H9 (cell line): ENCODE data around the gene PCDHA1. TPM values are rescaled to one million over a fixed set of nuclear protein-coding genes. Genes with fewer than 3 reads are reported as not detected.
A peak's percentile ranks its signal among the peaks of the same experiment; 100 is the strongest.
"Not testable (repeated sequence)": the region's sequence is repeated elsewhere in the genome, so short reads cannot be mapped to it uniquely, and the experiment has no call there.

Experiments used
- DNase-seq: peaks from one replicate; pipeline ENCODE4 v3.0.0-alpha.2; 2017
- H2AFZ ChIP-seq: one replicate; pipeline ENCODE4 v1.6.1; 2013; ENCODE audit warnings: mild to moderate bottlenecking, low read length, control low read depth, moderate library complexity
- H2AK5ac ChIP-seq: 2 replicates; pipeline ENCODE4 v1.6.1; 2013; ENCODE audit warnings: low read length, control low read depth, mixed read lengths; ENCODE audit not compliant: insufficient read length
- H2BK120ac ChIP-seq: one replicate; pipeline ENCODE4 v1.6.1; 2013; ENCODE audit warnings: low read depth, mild to moderate bottlenecking, low read length, control low read depth, inconsistent platforms; ENCODE audit not compliant: poor library complexity, severe bottlenecking
- H2BK12ac ChIP-seq: 2 replicates; pipeline ENCODE4 v1.6.1; 2013; ENCODE audit warnings: low read length, control low read depth, mixed read lengths, low read depth; ENCODE audit not compliant: insufficient read length
- H2BK15ac ChIP-seq: 2 replicates; pipeline ENCODE4 v1.6.1; 2013; ENCODE audit warnings: low read depth, low read length, control low read depth
- H2BK20ac ChIP-seq: one replicate; pipeline ENCODE4 v1.6.1; 2013; ENCODE audit warnings: low read depth, mild to moderate bottlenecking, low read length, control low read depth, inconsistent platforms; ENCODE audit not compliant: poor library complexity, severe bottlenecking
- H2BK5ac ChIP-seq: 2 replicates; pipeline ENCODE4 v1.6.1; 2013; ENCODE audit warnings: low read length, control low read depth, mixed read lengths; ENCODE audit not compliant: insufficient read length
- H3K14ac ChIP-seq: 2 replicates; pipeline ENCODE4 v1.6.1; 2013; ENCODE audit warnings: low read length, control low read depth; ENCODE audit not compliant: insufficient read depth
- H3K18ac ChIP-seq: 2 replicates; pipeline ENCODE4 v1.6.1; 2013; ENCODE audit warnings: low read depth, mild to moderate bottlenecking, mixed read lengths, low read length, control low read depth; ENCODE audit not compliant: insufficient read length
- H3K23ac ChIP-seq: 2 replicates; pipeline ENCODE4 v1.6.1; 2013; ENCODE audit warnings: low read length, control low read depth, mixed read lengths, low read depth; ENCODE audit not compliant: insufficient read length
- H3K23me2 ChIP-seq: 2 replicates; pipeline ENCODE4 v1.6.1; 2013; ENCODE audit warnings: low read depth, mild to moderate bottlenecking, mixed read lengths, low read length, control low read depth; ENCODE audit not compliant: insufficient read length, poor library complexity, severe bottlenecking
- H3K27ac ChIP-seq: 2 replicates; pipeline ENCODE4 v1.5.1; 2013; ENCODE audit warnings: low read length, control low read depth, mixed read lengths, low read depth; ENCODE audit not compliant: insufficient read length
- H3K27me3 ChIP-seq: 2 replicates; pipeline ENCODE4 v1.6.1; 2013; ENCODE audit warnings: low read length, control low read depth, inconsistent platforms; ENCODE audit not compliant: insufficient read depth
- H3K4ac ChIP-seq: 2 replicates; pipeline ENCODE4 v1.6.1; 2013; ENCODE audit warnings: low read depth, mild to moderate bottlenecking, control low read depth, inconsistent platforms, low read length, moderate library complexity
- H3K4me1 ChIP-seq: 2 replicates; pipeline ENCODE4 v1.6.1; 2013; ENCODE audit warnings: low read length, control low read depth, inconsistent platforms; ENCODE audit not compliant: insufficient read depth
- H3K4me2 ChIP-seq: 2 replicates; pipeline ENCODE4 v1.6.1; 2013; ENCODE audit warnings: low read length, control low read depth, mixed read lengths; ENCODE audit not compliant: insufficient read length, insufficient read depth
- H3K56ac ChIP-seq: 2 replicates; pipeline ENCODE4 v1.6.1; 2013; ENCODE audit warnings: low read depth, mild to moderate bottlenecking, mixed read lengths, low read length, control low read depth; ENCODE audit not compliant: insufficient read length
- H3K79me1 ChIP-seq: 2 replicates; pipeline ENCODE4 v1.6.1; 2013; ENCODE audit warnings: low read depth, mild to moderate bottlenecking, moderate library complexity, low read length, control low read depth, inconsistent platforms; ENCODE audit not compliant: insufficient read depth, poor library complexity, severe bottlenecking
- H3K79me2 ChIP-seq: 2 replicates; pipeline ENCODE4 v1.6.1; 2013; ENCODE audit warnings: low read length, control low read depth, inconsistent platforms; ENCODE audit not compliant: insufficient read depth
- H3K9ac ChIP-seq: 2 replicates; pipeline ENCODE4 v1.6.1; 2013; ENCODE audit warnings: low read length, control low read depth, mixed read lengths; ENCODE audit not compliant: insufficient read length; ENCODE audit errors: extremely low read depth
- H3K9me3 ChIP-seq: one replicate; pipeline ENCODE4 v1.6.1; 2013; ENCODE audit warnings: low read depth, low read length, inconsistent platforms; ENCODE audit not compliant: control insufficient read depth
- H3T11ph ChIP-seq: one replicate; pipeline ENCODE4 v1.6.1; 2013; ENCODE audit warnings: mild to moderate bottlenecking, low read length, control low read depth, inconsistent platforms
- H4K20me1 ChIP-seq: one replicate; pipeline ENCODE4 v1.6.1; 2013; ENCODE audit not compliant: control insufficient read depth, insufficient read length, insufficient read depth
- H4K5ac ChIP-seq: 2 replicates; pipeline ENCODE4 v1.6.1; 2013; ENCODE audit warnings: low read depth, mild to moderate bottlenecking, mixed read lengths, low read length, control low read depth; ENCODE audit not compliant: insufficient read length
- H4K8ac ChIP-seq: replicated peaks from 2 replicates; pipeline ENCODE4 v1.6.1; 2013; ENCODE audit warnings: low read length, control low read depth, mixed read lengths, low read depth; ENCODE audit not compliant: insufficient read length
- H4K91ac ChIP-seq: 2 replicates; pipeline ENCODE4 v1.6.1; 2013; ENCODE audit warnings: low read depth, mild to moderate bottlenecking, moderate library complexity, mixed read lengths, low read length, control low read depth; ENCODE audit not compliant: insufficient read length
- H3K27ac Mint-ChIP-seq, 3 experiments: 2 replicates in 2 of 3; 3 replicates in 1 of 3; pipeline ENCODE4 v1.8.0; 2020 to 2021; ENCODE audit warnings: mixed read lengths in 3 of 3, mild to moderate bottlenecking in 1 of 3, moderate library complexity in 1 of 3
- H3K27me3 Mint-ChIP-seq: 2 replicates; pipeline ENCODE4 v1.8.0; 2021; ENCODE audit warnings: low read depth, mild to moderate bottlenecking, moderate library complexity, mixed read lengths
- H3K36me3 Mint-ChIP-seq, 3 experiments: 2 replicates in 2 of 3; 3 replicates in 1 of 3; pipeline ENCODE4 v1.8.0; 2020 to 2021; ENCODE audit warnings: low read depth in 3 of 3, mixed read lengths in 3 of 3; ENCODE audit not compliant: insufficient read depth in 1 of 3
- H3K4me1 Mint-ChIP-seq, 2 experiments: 2 replicates each; pipeline ENCODE4 v1.8.0; 2020; ENCODE audit warnings: mixed read lengths in 2 of 2
- H3K4me3 Mint-ChIP-seq, 2 experiments: 2 replicates in 1 of 2; 3 replicates in 1 of 2; pipeline ENCODE4 v1.8.0; 2020 to 2021; ENCODE audit warnings: mild to moderate bottlenecking in 2 of 2, mixed read lengths in 2 of 2, moderate library complexity in 1 of 2
- H3K9me3 Mint-ChIP-seq, 2 experiments: 2 replicates in 1 of 2; 3 replicates in 1 of 2; pipeline ENCODE4 v1.8.0; 2020; ENCODE audit warnings: mild to moderate bottlenecking in 2 of 2, mixed read lengths in 2 of 2, moderate library complexity in 1 of 2
- CTCF ChIP-seq: fragments of 200-600 bp; sonication (generic); conservative IDR thresholded peaks from 3 replicates; pipeline ENCODE4 v1.8.0; 2021; ENCODE audit warnings: antibody characterized with exemption, mild to moderate bottlenecking
- WGBS: extraction: QIAGEN DNeasy Blood & Tissue Kit; methylation state at CpG from one replicate; pipeline ENCODE4 v1.1.7; 2013; ENCODE audit warnings: missing lambda C conversion rate, low lambda C conversion rate, mixed read lengths; ENCODE audit not compliant: insufficient read length; ENCODE audit errors: extremely low coverage; 5-methylcytosine and 5-hydroxymethylcytosine counted together
- total RNA-seq: library from RNA; stranded (reverse); gene quantifications from 2 replicates; pipeline ENCODE4 v1.2.1, GENCODE V29; 2021

PCDHA1 gene
- total RNA-seq, 1 experiment from 2014 or later: 0.61 TPM

GRCh38 chr5:140833993-140834392, 48.1 kb downstream of the PCDHA1 start, which contains the start of gene PCDHA7:
Gene PCDHA7, plus strand, starts transcription at chr5:140834269. Its CDS starts 115 bp downstream, at chr5:140834384.
- no peak for DNase-seq
- no peak within 1 kb of the TSS for H3K56ac ChIP-seq
- H2AK5ac ChIP-seq: no peak within 1 kb of the TSS
- no peak within 1 kb of the TSS for H2AFZ ChIP-seq
- no peak within 1 kb of the TSS for H3K23ac ChIP-seq
- Mint-ChIP-seq H3K36me3 (peaks cover 17 to 44% (median 19%) of the 10 kb centered on the region in 3 experiments), H3K27ac (no peak within 1 kb of the TSS), H3K27me3 (no peaks in the 10 kb centered on the region), H3K4me3 (peak within 1 kb of the TSS in 1 of 2 experiments; percentile 33; a peak in 1 of 5 replicates), H3K4me1 (peaks cover 0 to 5% of the 10 kb centered on the region in 2 experiments; a peak in 1 of 4 replicates), H3K9me3 (peaks cover 25 to 28% of the 10 kb centered on the region in 2 experiments)
- no peaks in the 10 kb centered on the region for H3K23me2 ChIP-seq
- H3K9me3 ChIP-seq: no peaks in the 10 kb centered on the region
- H3K9ac ChIP-seq: no peak within 1 kb of the TSS
- H2BK15ac ChIP-seq: no peak within 1 kb of the TSS
- no peaks in the 10 kb centered on the region for H3K79me1 ChIP-seq
- H3T11ph ChIP-seq: no peak within 1 kb of the TSS
- no peaks in the 10 kb centered on the region for H3K79me2 ChIP-seq
- no peak within 1 kb of the TSS for H3K27ac ChIP-seq
- H3K4me1 ChIP-seq: no peaks in the 10 kb centered on the region
- no peak within 1 kb of the TSS for H2BK5ac ChIP-seq
- H3K27me3 ChIP-seq: no peaks in the 10 kb centered on the region
- WGBS: no CpG with 5 or more reads among the region's 8 CpGs
- H2BK20ac ChIP-seq: no peak within 1 kb of the TSS
- H4K8ac ChIP-seq: no peak within 1 kb of the TSS
- no peaks in the 10 kb centered on the region for H4K20me1 ChIP-seq
- no peak within 1 kb of the TSS for H4K91ac ChIP-seq
- no peak within 1 kb of the TSS for H4K5ac ChIP-seq
- TF ChIP-seq CTCF: 0 out of 3 replicates have a peak, but pooled peaks have one; percentile 19
- H2BK12ac ChIP-seq: no peak within 1 kb of the TSS
- H3K4ac ChIP-seq: no peak within 1 kb of the TSS
- no peak within 1 kb of the TSS for H2BK120ac ChIP-seq
- H3K14ac ChIP-seq: no peak within 1 kb of the TSS
- H3K4me2 ChIP-seq: no peak within 1 kb of the TSS
- H3K18ac ChIP-seq: no peak within 1 kb of the TSS

- H3K14ac ChIP-seq, H3K79me2 ChIP-seq, H3K27me3 Mint-ChIP-seq, H3K27ac ChIP-seq, H4K8ac ChIP-seq, H3K23ac ChIP-seq, H2AK5ac ChIP-seq, H2BK15ac ChIP-seq, H3K79me1 ChIP-seq, H3K9me3 ChIP-seq, H3K18ac ChIP-seq, H4K20me1 ChIP-seq, H3K4me1 ChIP-seq, H3K4me2 ChIP-seq, H3T11ph ChIP-seq, H3K27me3 ChIP-seq, H3K9ac ChIP-seq, H2BK20ac ChIP-seq, H2AFZ ChIP-seq, H2BK120ac ChIP-seq, H2BK5ac ChIP-seq, H3K27ac Mint-ChIP-seq, H3K23me2 ChIP-seq, H4K91ac ChIP-seq, H3K56ac ChIP-seq, H2BK12ac ChIP-seq, DNase-seq, H4K5ac ChIP-seq, H3K4me1 Mint-ChIP-seq, H3K4ac ChIP-seq: not testable (repeated sequence)
- Mint-ChIP-seq H3K9me3 (peaks cover 20 to 26% of the 10 kb centered on the region in 2 experiments), H3K36me3 (peaks cover 14 to 38% (median 15%) of the 10 kb centered on the region in 3 experiments), H3K4me3 (peak overlapping the region in 1 of 2 experiments; percentile 33; a peak in 1 of 5 replicates)
- WGBS: no CpG with 5 or more reads among the region's 38 CpGs
These were observed 48.6 kb downstream of the PCDHA1 start for GRCh38 chr5:140834439-140835008.
